SK-N-SH (cell line): ENCODE results near the gene CLSTN2. TPM values are rescaled to one million over a fixed set of nuclear protein-coding genes. Genes with fewer than 3 reads are reported as not detected.

ENCODE experiments used
- CTCF ChIA-PET: fragments of 300-600, 350-600 bp; formaldehyde crosslinking; extraction: SDS; loops from one replicate; lab custom pipeline; 2021; lab: Yijun Ruan, JAX
- POLR2A ChIA-PET: fragments of 350-600 bp; sonication (Branson Sonifier 250); formaldehyde crosslinking; extraction: SDS; loops from one replicate; lab custom pipeline; 2020; ENCODE audit warnings: antibody characterized with exemption, inconsistent platforms; lab: Yijun Ruan, JAX
- DNase-seq: peaks from one replicate; pipeline ENCODE4 v3.0.0; 2012
- H2AFZ ChIP-seq: fragments of 200-600 bp; sonication (generic); 2 replicates; pipeline ENCODE4 v1.8.1; 2016; ENCODE audit warnings: antibody characterized with exemption, mild to moderate bottlenecking, low read depth
- H3F3A ChIP-seq: fragments of 200-600 bp; sonication (generic); replicated peaks from 2 replicates; pipeline ENCODE3; 2016; ENCODE audit warnings: antibody characterized with exemption, mild to moderate bottlenecking; ENCODE audit not compliant: insufficient read depth
- H3K27ac ChIP-seq, 2 experiments: fragments of 200-500 bp in 1 of 2; fragments of 200-600 bp in 1 of 2; sonication (Bioruptor generic) in 1 of 2; sonication (generic), shearing (Covaris generic) in 1 of 2; 2 replicates each; pipeline versions ENCODE4 v1.5.1 to v1.6.1; 2014 to 2016; ENCODE audit warnings: low read depth in 2 of 2, inconsistent platforms in 1 of 2, low read length in 1 of 2, mild to moderate bottlenecking in 1 of 2, mixed read lengths in 1 of 2
- H3K27me3 ChIP-seq: fragments of 200-600 bp; sonication (generic), shearing (Covaris generic); 2 replicates; pipeline ENCODE4 v1.6.1; 2016; ENCODE audit warnings: mixed run types; ENCODE audit not compliant: insufficient read depth
- H3K36me3 ChIP-seq, 2 experiments: fragments of 200-500 bp in 1 of 2; fragments of 200-600 bp in 1 of 2; sonication (Bioruptor generic) in 1 of 2; sonication (generic) in 1 of 2; replicated peaks in 1 of 2; 2 replicates each; pipeline versions ENCODE3 to v1.5.1; 2014 to 2016; ENCODE audit warnings: low read length in 1 of 2, mild to moderate bottlenecking in 1 of 2; ENCODE audit not compliant: insufficient read depth in 2 of 2, control insufficient read depth in 1 of 2
- H3K4me1 ChIP-seq, 2 experiments: fragments of 200-500 bp in 1 of 2; fragments of 200-600 bp in 1 of 2; sonication (Bioruptor generic) in 1 of 2; sonication (generic), shearing (Covaris generic) in 1 of 2; 2 replicates each; pipeline versions ENCODE4 v1.5.1 to v1.6.1; 2014 to 2016; ENCODE audit warnings: low read depth in 1 of 2, low read length in 1 of 2, mixed run types in 1 of 2; ENCODE audit not compliant: insufficient read depth in 2 of 2, control insufficient read depth in 1 of 2
- H3K4me2 ChIP-seq: fragments of 200-600 bp; sonication (generic), shearing (Covaris generic); 2 replicates; pipeline ENCODE4 v1.6.1; 2017; ENCODE audit warnings: mixed run types
- H3K4me3 ChIP-seq, 2 experiments: fragments of 200-500 bp in 1 of 2; fragments of 200-600 bp in 1 of 2; sonication (Bioruptor generic) in 1 of 2; sonication (generic), shearing (Covaris generic) in 1 of 2; 2 replicates each; pipeline versions ENCODE4 v1.5.1 to v1.8.1; 2014 to 2016; ENCODE audit warnings: low read depth in 2 of 2, inconsistent platforms in 1 of 2, low read length in 1 of 2, mild to moderate bottlenecking in 1 of 2, mixed read lengths in 1 of 2, moderate library complexity in 1 of 2
- H3K79me2 ChIP-seq: fragments of 200-600 bp; sonication (generic); 2 replicates; pipeline ENCODE4 v1.8.1; 2017; ENCODE audit warnings: mild to moderate bottlenecking; ENCODE audit not compliant: insufficient read depth
- H3K9ac ChIP-seq: fragments of 200-600 bp; sonication (generic); 2 replicates; pipeline ENCODE4 v1.6.1; 2017; ENCODE audit warnings: mixed run types
- H3K9me2 ChIP-seq: fragments of 200-600 bp; sonication (generic); 2 replicates; pipeline ENCODE4 v1.6.1; 2017; ENCODE audit warnings: mixed run types
- H3K9me3 ChIP-seq: fragments of 200-600 bp; sonication (generic); 2 replicates; pipeline ENCODE4 v1.6.1; 2017; ENCODE audit warnings: mixed run types, mild to moderate bottlenecking, moderate library complexity
- H4K20me1 ChIP-seq: fragments of 200-600 bp; sonication (generic); 2 replicates; pipeline ENCODE4 v1.6.1; 2017; ENCODE audit warnings: mild to moderate bottlenecking, mixed run types; ENCODE audit not compliant: insufficient read depth
- ELF1 ChIP-seq: IDR thresholded peaks from 2 replicates; pipeline ENCODE4 v1.4.0; 2012
- EP300 ChIP-seq, 2 experiments: IDR thresholded peaks; 2 replicates each; pipeline versions ENCODE4 v1.4.0 to v1.6.1; 2012; ENCODE audit warnings: borderline replicate concordance in 1 of 2, low read depth in 1 of 2, low read length in 1 of 2
- FOSL2 ChIP-seq: IDR thresholded peaks from 2 replicates; pipeline ENCODE4 v1.4.0; 2012; ENCODE audit warnings: low read depth, mild to moderate bottlenecking, moderate library complexity, borderline replicate concordance
- FOXJ3 ChIP-seq: sonication (generic); formaldehyde crosslinking; IDR thresholded peaks from 2 replicates; pipeline ENCODE4 v1.5.1; 2020; ENCODE audit warnings: mild to moderate bottlenecking, missing genetic modification reagents
- FOXM1 ChIP-seq: IDR thresholded peaks from 2 replicates; pipeline ENCODE4 v1.4.0; 2012; ENCODE audit warnings: low read depth, mild to moderate bottlenecking
- GABPA ChIP-seq: IDR thresholded peaks from 2 replicates; pipeline ENCODE4 v1.4.0; 2012; ENCODE audit warnings: low read depth, mild to moderate bottlenecking
- GATA2 ChIP-seq: sonication (generic); formaldehyde crosslinking; IDR thresholded peaks from 2 replicates; pipeline ENCODE4 v1.5.0; 2020; ENCODE audit warnings: mild to moderate bottlenecking, missing genetic modification reagents
- IRF3 ChIP-seq: fragments of 150-350 bp; IDR thresholded peaks from 2 replicates; pipeline ENCODE4 v1.6.1; 2016; ENCODE audit warnings: mild to moderate bottlenecking, low read depth, low read length
- MEF2A ChIP-seq: IDR thresholded peaks from 2 replicates; pipeline ENCODE4 v1.4.0; 2012; ENCODE audit warnings: low read depth, borderline replicate concordance
- NFIC ChIP-seq: IDR thresholded peaks from 2 replicates; pipeline ENCODE4 v1.4.0; 2012; ENCODE audit warnings: borderline replicate concordance
- NRF1 ChIP-seq: IDR thresholded peaks from 2 replicates; pipeline ENCODE4 v1.6.1; 2012; ENCODE audit warnings: low read depth, mild to moderate bottlenecking, low read length
- RAD21 ChIP-seq: IDR thresholded peaks from 2 replicates; pipeline ENCODE4 v1.6.1; 2012; ENCODE audit warnings: mild to moderate bottlenecking, low read length
- RCOR1 ChIP-seq: fragments of 150-350 bp; IDR thresholded peaks from 2 replicates; pipeline ENCODE4 v1.6.1; 2017; ENCODE audit warnings: antibody characterized with exemption, low read length
- RFX5 ChIP-seq: IDR thresholded peaks from 2 replicates; pipeline ENCODE4 v1.6.1; 2012; ENCODE audit warnings: mild to moderate bottlenecking, improper control_type of control experiment, low read length
- SIN3A ChIP-seq: IDR thresholded peaks from 2 replicates; pipeline ENCODE4 v1.6.1; 2012; ENCODE audit warnings: low read depth, mild to moderate bottlenecking, low read length, moderate library complexity, borderline replicate concordance
- SMC3 ChIP-seq: IDR thresholded peaks from 2 replicates; pipeline ENCODE4 v1.6.1; 2012; ENCODE audit warnings: low read depth, low read length, improper control_type of control experiment
- TCF12 ChIP-seq: IDR thresholded peaks from 2 replicates; pipeline ENCODE4 v1.4.0; 2012
- USF2 ChIP-seq: fragments of 150-350 bp; IDR thresholded peaks from 2 replicates; pipeline ENCODE4 v1.6.1; 2017; ENCODE audit warnings: antibody characterized with exemption, low read length, low read depth, borderline replicate concordance
- WGBS: methylation state at CpG from one replicate; pipeline ENCODE4 v1.1.6; 2017; ENCODE audit warnings: low lambda C conversion rate; 5-methylcytosine and 5-hydroxymethylcytosine counted together
- polyA plus RNA-seq, 3 experiments: library from polyadenylated mRNA; depleted of rRNA; stranded (reverse); fragments of >200 nt; gene quantifications; 2 replicates each; pipeline ENCODE4 v1.2.3, GENCODE V29; 2012
- TF ChIP-seq, protein P1 (sequence below): IDR thresholded peaks from 2 replicates; pipeline ENCODE4 v1.6.1; 2012; ENCODE audit warnings: mild to moderate bottlenecking, low read depth, low read length, moderate library complexity
- TF ChIP-seq, protein P2 (sequence below): IDR thresholded peaks from 2 replicates; pipeline ENCODE4 v1.4.0; 2012; ENCODE audit warnings: low read depth, borderline replicate concordance

CLSTN2 gene
- polyA plus RNA-seq, 1 of the 3 experiments (the other 2 are of a cell fraction) = 0.02 TPM

DNA sequence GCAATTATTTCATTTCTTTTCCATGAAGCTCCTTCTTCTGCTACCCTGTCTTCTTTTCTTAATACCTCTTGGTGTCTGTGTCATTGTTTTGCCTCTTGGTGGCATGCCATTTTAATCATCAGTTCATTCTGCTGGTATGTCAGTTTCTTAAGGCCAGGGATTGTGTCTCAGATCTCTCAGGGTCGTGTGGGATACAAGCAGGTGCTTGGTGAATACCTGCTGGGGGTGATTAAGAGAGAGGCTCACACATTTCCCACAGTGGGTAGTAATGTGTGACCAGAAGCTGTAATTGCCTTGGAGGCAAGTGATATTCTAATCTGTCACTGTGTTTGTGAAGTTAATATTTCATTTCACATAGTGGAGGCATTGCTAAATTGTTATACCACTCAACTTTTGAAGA, 381.5 kb downstream of the CLSTN2 start:
- Histone ChIP-seq H3K4me3 (no peak overlapping the region), H3K27me3 (no peaks in the 10 kb centered on the region), H3K4me1 (peaks cover 0 to 13% of the 10 kb centered on the region in 2 experiments; a peak in 2 of 4 replicates), H3K9ac (no peak overlapping the region), H3F3A (no peaks in the 10 kb centered on the region), H3K36me3 (no peaks in the 10 kb centered on the region), H3K27ac (no peak overlapping the region), H3K9me3 (no peaks in the 10 kb centered on the region), H2AFZ (no peak overlapping the region), H3K79me2 (no peaks in the 10 kb centered on the region), H3K4me2 (no peak overlapping the region), H4K20me1 (no peaks in the 10 kb centered on the region), H3K9me2 (no peaks in the 10 kb centered on the region)
- 0% methylated on average over 1 of the region's 1 CpG for WGBS
- ChIA-PET POLR2A (no interaction called here), CTCF (interaction anchor here (1.0 to 1.4 kb wide), 3 partner anchors 10 to 180 kb away, joined by 3 read pairs; no protein-coding TSS in a partner anchor)
- no peak for DNase-seq
- TF ChIP-seq ELF1 (no peak), FOXM1 (no peak), RCOR1 (no peak), FOSL2 (no peak), SIN3A (no peak), USF2 (no peak), IRF3 (no peak), NFIC (no peak), NRF1 (no peak), EP300 (IDR thresholded peaks at IDR 0.05; ENCODE audit: borderline replicate concordance in 1 of 2, low read depth in 1 of 2, low read length in 1 of 2) (no peak), FOXJ3 (CRISPR knock-in tag) (no peak), RAD21 (no peak), TCF12 (no peak), SMC3 (no peak), RFX5 (no peak), MEF2A (no peak), GABPA (no peak), GATA2 (no peak)
- TF ChIP-seq, protein P1, sequence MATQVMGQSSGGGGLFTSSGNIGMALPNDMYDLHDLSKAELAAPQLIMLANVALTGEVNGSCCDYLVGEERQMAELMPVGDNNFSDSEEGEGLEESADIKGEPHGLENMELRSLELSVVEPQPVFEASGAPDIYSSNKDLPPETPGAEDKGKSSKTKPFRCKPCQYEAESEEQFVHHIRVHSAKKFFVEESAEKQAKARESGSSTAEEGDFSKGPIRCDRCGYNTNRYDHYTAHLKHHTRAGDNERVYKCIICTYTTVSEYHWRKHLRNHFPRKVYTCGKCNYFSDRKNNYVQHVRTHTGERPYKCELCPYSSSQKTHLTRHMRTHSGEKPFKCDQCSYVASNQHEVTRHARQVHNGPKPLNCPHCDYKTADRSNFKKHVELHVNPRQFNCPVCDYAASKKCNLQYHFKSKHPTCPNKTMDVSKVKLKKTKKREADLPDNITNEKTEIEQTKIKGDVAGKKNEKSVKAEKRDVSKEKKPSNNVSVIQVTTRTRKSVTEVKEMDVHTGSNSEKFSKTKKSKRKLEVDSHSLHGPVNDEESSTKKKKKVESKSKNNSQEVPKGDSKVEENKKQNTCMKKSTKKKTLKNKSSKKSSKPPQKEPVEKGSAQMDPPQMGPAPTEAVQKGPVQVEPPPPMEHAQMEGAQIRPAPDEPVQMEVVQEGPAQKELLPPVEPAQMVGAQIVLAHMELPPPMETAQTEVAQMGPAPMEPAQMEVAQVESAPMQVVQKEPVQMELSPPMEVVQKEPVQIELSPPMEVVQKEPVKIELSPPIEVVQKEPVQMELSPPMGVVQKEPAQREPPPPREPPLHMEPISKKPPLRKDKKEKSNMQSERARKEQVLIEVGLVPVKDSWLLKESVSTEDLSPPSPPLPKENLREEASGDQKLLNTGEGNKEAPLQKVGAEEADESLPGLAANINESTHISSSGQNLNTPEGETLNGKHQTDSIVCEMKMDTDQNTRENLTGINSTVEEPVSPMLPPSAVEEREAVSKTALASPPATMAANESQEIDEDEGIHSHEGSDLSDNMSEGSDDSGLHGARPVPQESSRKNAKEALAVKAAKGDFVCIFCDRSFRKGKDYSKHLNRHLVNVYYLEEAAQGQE = no peak
- TF ChIP-seq, protein P2, sequence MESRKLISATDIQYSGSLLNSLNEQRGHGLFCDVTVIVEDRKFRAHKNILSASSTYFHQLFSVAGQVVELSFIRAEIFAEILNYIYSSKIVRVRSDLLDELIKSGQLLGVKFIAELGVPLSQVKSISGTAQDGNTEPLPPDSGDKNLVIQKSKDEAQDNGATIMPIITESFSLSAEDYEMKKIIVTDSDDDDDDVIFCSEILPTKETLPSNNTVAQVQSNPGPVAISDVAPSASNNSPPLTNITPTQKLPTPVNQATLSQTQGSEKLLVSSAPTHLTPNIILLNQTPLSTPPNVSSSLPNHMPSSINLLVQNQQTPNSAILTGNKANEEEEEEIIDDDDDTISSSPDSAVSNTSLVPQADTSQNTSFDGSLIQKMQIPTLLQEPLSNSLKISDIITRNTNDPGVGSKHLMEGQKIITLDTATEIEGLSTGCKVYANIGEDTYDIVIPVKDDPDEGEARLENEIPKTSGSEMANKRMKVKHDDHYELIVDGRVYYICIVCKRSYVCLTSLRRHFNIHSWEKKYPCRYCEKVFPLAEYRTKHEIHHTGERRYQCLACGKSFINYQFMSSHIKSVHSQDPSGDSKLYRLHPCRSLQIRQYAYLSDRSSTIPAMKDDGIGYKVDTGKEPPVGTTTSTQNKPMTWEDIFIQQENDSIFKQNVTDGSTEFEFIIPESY = no peak
- TF ChIP-seq, all 33 proteins: peak for 0
